GM12801 (cell line): ENCODE measurements around the gene TNIP1.

ENCODE experiments used
- CTCF ChIP-seq: IDR thresholded peaks from one replicate; pipeline ENCODE4 v1.5.1; 2011; ENCODE audit warnings: control low read depth; ENCODE audit not compliant: insufficient read length; ENCODE audit errors: extremely low read depth

Gene TNIP1

GRCh38 chr5:151002681-151003502, 77.9 kb downstream of the TNIP1 start:
- no peak for TF ChIP-seq CTCF

GRCh38 chr5:151002250-151002649, 78.6 kb downstream of the TNIP1 start:
- no peak for TF ChIP-seq CTCF

- TF ChIP-seq CTCF: no peak
Observed at GRCh38 chr5:151001436-151001835, 79.4 kb downstream of the TNIP1 start.

- TF ChIP-seq CTCF: no peak
Observed at GRCh38 chr5:150999704-151000442, 81.0 kb downstream of the TNIP1 start.

- no peak for TF ChIP-seq CTCF
Observed at GRCh38 chr5:150993826-150994412, 86.9 kb downstream of the TNIP1 start.

- TF ChIP-seq CTCF: no peak
Observed at GRCh38 chr5:150993422-150993821, 87.4 kb downstream of the TNIP1 start.

- TF ChIP-seq CTCF: no peak
Observed at GRCh38 chr5:150992705-150993104, 88.1 kb downstream of the TNIP1 start.
